ENCODE measurements around the gene OAS3. TPM values are rescaled to one million over a fixed set of nuclear protein-coding genes. Genes with fewer than 3 reads are reported as not detected.

The OAS3 gene
- total RNA-seq, 1 experiment from 2014 or later, result 159 TPM

DNA sequence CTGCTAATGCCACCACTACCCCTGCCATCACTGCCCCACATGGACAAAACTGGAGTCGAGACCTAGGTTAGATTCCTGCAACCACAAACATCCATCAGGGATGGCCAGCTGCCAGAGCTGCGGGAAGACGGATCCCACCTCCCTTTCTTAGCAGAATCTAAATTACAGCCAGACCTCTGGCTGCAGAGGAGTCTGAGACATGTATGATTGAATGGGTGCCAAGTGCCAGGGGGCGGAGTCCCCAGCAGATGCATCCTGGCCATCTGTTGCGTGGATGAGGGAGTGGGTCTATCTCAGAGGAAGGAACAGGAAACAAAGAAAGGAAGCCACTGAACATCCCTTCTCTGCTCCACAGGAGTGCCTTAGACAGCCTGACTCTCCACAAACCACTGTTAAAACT lies 33.0 kb downstream of the OAS3 start:
- Mint-ChIP-seq H3K9me3 (ENCODE audit: low read depth, unreplicated experiment) (no peaks in the 10 kb centered on the region), H3K27ac (ENCODE audit: unreplicated experiment) (no peak overlapping the region), H3K4me1 (ENCODE audit: low read depth, unreplicated experiment) (no peaks in the 10 kb centered on the region), H3K4me3 (ENCODE audit: low read depth, unreplicated experiment) (no peak overlapping the region), H3K27me3 (ENCODE audit: unreplicated experiment) (no peaks in the 10 kb centered on the region), H3K36me3 (ENCODE audit: insufficient read depth, unreplicated experiment) (peaks cover 6% of the 10 kb centered on the region)
- CTCF ChIA-PET, result no interaction called here
- intact Hi-C loops (cut with micrococcal nuclease; ENCODE audit: unreplicated experiment), result no loop called here
- no TSS peak for BruUV-seq (replicated peaks)
- TF ChIP-seq, protein P1, sequence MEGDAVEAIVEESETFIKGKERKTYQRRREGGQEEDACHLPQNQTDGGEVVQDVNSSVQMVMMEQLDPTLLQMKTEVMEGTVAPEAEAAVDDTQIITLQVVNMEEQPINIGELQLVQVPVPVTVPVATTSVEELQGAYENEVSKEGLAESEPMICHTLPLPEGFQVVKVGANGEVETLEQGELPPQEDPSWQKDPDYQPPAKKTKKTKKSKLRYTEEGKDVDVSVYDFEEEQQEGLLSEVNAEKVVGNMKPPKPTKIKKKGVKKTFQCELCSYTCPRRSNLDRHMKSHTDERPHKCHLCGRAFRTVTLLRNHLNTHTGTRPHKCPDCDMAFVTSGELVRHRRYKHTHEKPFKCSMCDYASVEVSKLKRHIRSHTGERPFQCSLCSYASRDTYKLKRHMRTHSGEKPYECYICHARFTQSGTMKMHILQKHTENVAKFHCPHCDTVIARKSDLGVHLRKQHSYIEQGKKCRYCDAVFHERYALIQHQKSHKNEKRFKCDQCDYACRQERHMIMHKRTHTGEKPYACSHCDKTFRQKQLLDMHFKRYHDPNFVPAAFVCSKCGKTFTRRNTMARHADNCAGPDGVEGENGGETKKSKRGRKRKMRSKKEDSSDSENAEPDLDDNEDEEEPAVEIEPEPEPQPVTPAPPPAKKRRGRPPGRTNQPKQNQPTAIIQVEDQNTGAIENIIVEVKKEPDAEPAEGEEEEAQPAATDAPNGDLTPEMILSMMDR (IDR thresholded peaks at IDR 0.05; ENCODE audit: unreplicated experiment), result no peak
- no peak for DNase-seq

DNA sequence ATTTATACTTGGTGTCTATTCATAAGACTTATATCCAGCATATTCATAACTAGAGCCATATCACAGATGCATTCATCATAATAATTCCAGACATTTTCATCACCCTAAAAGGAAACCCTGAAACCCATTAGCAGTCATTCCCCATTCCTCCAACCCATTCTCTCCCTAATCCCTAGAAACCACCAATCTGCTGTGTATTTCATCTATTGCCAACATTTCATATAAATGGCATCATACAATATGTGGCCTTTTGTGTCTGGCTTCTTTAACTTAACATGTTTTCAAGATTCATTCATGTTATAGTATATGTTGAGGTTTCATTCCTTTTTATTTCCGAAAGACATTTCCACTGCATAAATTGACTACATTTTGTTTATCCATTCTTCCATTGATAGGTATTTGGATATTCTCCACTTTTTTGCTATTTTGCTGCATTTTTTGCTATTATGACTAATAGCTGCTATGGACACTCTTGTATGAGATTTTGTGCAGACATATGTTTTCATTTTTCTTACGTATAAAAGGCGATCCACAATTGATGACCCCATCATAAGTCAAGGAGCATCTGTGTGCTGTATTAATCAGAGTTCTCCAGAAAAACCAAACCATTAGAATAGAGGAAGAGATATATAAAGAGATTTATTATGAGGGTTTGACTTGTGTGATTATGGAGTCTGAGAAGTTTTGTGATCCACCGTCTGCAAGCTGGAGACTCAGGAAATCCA lies 34.9 kb downstream of the OAS3 start:
- H3K36me3 Mint-ChIP-seq (ENCODE audit: insufficient read depth, unreplicated experiment), result peaks cover 6% of the 10 kb centered on the region
- no TSS peak for BruUV-seq (replicated peaks)
- TF ChIP-seq, protein P1 (IDR thresholded peaks at IDR 0.05; ENCODE audit: unreplicated experiment), result no peak
- no peak overlapping the region for H3K27ac Mint-ChIP-seq (ENCODE audit: unreplicated experiment)
- CTCF ChIA-PET, result no interaction called here
- H3K4me3 Mint-ChIP-seq (ENCODE audit: low read depth, unreplicated experiment), result no peak overlapping the region
- H3K4me1 Mint-ChIP-seq (ENCODE audit: low read depth, unreplicated experiment), result no peaks in the 10 kb centered on the region
- intact Hi-C loops (cut with micrococcal nuclease; ENCODE audit: unreplicated experiment), result no loop called here
- DNase-seq, result no peak
- no peaks in the 10 kb centered on the region for H3K27me3 Mint-ChIP-seq (ENCODE audit: unreplicated experiment)
- H3K9me3 Mint-ChIP-seq (ENCODE audit: low read depth, unreplicated experiment), result no peaks in the 10 kb centered on the region

DNA sequence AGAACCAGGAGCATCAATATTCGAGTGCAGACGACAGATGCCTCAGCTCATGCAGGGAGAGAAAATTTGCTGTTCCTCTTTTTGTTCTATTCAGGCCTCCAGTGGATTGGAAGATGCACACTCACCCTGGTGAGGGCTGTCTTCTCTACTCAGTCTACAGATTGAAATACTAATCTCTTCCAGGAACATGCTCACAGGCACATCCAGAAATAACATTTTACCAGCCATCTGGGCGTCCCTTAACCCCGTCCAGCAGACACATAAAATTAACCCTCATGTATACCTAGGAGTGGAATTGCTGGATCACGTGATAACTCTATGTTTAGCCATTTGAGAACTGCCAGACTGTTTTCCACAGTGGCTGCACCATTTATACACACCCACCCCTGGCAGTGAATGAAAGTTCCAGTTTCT lies 35.6 kb downstream of the OAS3 start:
- peaks cover 13% of the 10 kb centered on the region for H3K36me3 Mint-ChIP-seq (ENCODE audit: insufficient read depth, unreplicated experiment)
- TF ChIP-seq, protein P1 (IDR thresholded peaks at IDR 0.05; ENCODE audit: unreplicated experiment), result no peak
- no peaks in the 10 kb centered on the region for H3K4me1 Mint-ChIP-seq (ENCODE audit: low read depth, unreplicated experiment)
- H3K27me3 Mint-ChIP-seq (ENCODE audit: unreplicated experiment), result no peaks in the 10 kb centered on the region
- intact Hi-C loops (cut with micrococcal nuclease; ENCODE audit: unreplicated experiment), result no loop called here
- CTCF ChIA-PET, result no interaction called here
- no peak overlapping the region for H3K4me3 Mint-ChIP-seq (ENCODE audit: low read depth, unreplicated experiment)
- no peaks in the 10 kb centered on the region for H3K9me3 Mint-ChIP-seq (ENCODE audit: low read depth, unreplicated experiment)
- BruUV-seq (replicated peaks), result no TSS peak
- DNase-seq, result no peak
- no peak overlapping the region for H3K27ac Mint-ChIP-seq (ENCODE audit: unreplicated experiment)

DNA sequence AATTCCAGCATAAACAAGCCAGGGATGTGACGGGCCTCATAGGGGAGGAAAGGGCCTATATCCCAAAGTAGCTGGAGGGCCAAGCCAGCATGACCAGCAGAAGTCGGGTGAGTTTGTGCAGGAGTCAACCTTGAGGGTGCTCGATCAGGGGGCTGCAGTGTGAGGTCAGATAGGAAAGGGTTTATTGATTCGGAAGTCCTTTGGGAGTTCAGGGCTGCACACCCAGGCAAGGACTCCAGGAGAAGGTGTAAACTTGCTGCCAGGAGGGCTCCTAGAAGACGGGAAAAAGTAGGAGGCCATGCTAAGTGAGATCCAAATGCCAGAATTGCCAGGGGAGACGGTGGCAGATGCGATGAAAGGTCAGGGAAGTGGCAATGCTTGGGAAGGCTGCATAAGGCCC lies 36.6 kb downstream of the OAS3 start:
- no peak overlapping the region for H3K27ac Mint-ChIP-seq (ENCODE audit: unreplicated experiment)
- no peak overlapping the region for H3K4me3 Mint-ChIP-seq (ENCODE audit: low read depth, unreplicated experiment)
- CTCF ChIA-PET, result no interaction called here
- no peaks in the 10 kb centered on the region for H3K27me3 Mint-ChIP-seq (ENCODE audit: unreplicated experiment)
- no peaks in the 10 kb centered on the region for H3K4me1 Mint-ChIP-seq (ENCODE audit: low read depth, unreplicated experiment)
- BruUV-seq (replicated peaks), result no TSS peak
- TF ChIP-seq, protein P1 (IDR thresholded peaks at IDR 0.05; ENCODE audit: unreplicated experiment), result no peak
- peaks cover 13% of the 10 kb centered on the region for H3K36me3 Mint-ChIP-seq (ENCODE audit: insufficient read depth, unreplicated experiment)
- H3K9me3 Mint-ChIP-seq (ENCODE audit: low read depth, unreplicated experiment), result no peaks in the 10 kb centered on the region
- intact Hi-C loops (cut with micrococcal nuclease; ENCODE audit: unreplicated experiment), result no loop called here
- DNase-seq, result no peak
